ENCODE results near the gene TTC19.

Gene TTC19

DNA sequence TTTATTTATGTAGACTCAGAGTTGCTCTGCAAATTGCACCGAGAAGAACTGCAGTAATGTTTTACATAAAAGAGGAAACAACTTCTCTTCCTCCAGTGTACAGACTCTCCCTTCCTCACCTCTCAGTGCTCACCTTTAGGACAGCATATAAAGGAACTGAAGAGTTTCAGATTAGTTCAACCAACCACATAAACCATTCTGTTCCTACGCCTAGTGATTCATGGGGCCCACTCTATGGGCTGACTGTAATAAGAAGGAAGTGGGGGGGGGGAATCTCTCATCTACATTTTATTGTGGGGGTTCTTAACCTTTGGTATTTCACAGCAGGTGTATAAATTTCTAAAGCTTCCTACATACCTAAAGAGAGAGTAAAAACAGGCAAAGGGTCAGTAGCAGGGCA lies 18.4 kb upstream of the TTC19 start:
- Histone ChIP-seq H3K27ac (replicated peaks) (no peak overlapping the region), H3K27me3 (ENCODE audit: insufficient read depth, poor library complexity, severe bottlenecking) (no peaks in the 10 kb centered on the region), H3K4me3 (replicated peaks; ENCODE audit: insufficient read depth, low read length) (no peak overlapping the region)
- TF ChIP-seq, protein P1, sequence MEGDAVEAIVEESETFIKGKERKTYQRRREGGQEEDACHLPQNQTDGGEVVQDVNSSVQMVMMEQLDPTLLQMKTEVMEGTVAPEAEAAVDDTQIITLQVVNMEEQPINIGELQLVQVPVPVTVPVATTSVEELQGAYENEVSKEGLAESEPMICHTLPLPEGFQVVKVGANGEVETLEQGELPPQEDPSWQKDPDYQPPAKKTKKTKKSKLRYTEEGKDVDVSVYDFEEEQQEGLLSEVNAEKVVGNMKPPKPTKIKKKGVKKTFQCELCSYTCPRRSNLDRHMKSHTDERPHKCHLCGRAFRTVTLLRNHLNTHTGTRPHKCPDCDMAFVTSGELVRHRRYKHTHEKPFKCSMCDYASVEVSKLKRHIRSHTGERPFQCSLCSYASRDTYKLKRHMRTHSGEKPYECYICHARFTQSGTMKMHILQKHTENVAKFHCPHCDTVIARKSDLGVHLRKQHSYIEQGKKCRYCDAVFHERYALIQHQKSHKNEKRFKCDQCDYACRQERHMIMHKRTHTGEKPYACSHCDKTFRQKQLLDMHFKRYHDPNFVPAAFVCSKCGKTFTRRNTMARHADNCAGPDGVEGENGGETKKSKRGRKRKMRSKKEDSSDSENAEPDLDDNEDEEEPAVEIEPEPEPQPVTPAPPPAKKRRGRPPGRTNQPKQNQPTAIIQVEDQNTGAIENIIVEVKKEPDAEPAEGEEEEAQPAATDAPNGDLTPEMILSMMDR (IDR thresholded peaks at IDR 0.05; ENCODE audit: insufficient read depth, low read length): no peak
- TF ChIP-seq SPI1 (IDR thresholded peaks at IDR 0.05; ENCODE audit: borderline replicate concordance, low read depth): no peak; the same call in 1 of the 2 replicates
- no peak for TF ChIP-seq GABPA (IDR thresholded peaks at IDR 0.05; ENCODE audit: low read depth)
- no peak for TF ChIP-seq POLR2AphosphoS5 (IDR thresholded peaks at IDR 0.05; ENCODE audit: low read depth)
- TF ChIP-seq, protein P2, sequence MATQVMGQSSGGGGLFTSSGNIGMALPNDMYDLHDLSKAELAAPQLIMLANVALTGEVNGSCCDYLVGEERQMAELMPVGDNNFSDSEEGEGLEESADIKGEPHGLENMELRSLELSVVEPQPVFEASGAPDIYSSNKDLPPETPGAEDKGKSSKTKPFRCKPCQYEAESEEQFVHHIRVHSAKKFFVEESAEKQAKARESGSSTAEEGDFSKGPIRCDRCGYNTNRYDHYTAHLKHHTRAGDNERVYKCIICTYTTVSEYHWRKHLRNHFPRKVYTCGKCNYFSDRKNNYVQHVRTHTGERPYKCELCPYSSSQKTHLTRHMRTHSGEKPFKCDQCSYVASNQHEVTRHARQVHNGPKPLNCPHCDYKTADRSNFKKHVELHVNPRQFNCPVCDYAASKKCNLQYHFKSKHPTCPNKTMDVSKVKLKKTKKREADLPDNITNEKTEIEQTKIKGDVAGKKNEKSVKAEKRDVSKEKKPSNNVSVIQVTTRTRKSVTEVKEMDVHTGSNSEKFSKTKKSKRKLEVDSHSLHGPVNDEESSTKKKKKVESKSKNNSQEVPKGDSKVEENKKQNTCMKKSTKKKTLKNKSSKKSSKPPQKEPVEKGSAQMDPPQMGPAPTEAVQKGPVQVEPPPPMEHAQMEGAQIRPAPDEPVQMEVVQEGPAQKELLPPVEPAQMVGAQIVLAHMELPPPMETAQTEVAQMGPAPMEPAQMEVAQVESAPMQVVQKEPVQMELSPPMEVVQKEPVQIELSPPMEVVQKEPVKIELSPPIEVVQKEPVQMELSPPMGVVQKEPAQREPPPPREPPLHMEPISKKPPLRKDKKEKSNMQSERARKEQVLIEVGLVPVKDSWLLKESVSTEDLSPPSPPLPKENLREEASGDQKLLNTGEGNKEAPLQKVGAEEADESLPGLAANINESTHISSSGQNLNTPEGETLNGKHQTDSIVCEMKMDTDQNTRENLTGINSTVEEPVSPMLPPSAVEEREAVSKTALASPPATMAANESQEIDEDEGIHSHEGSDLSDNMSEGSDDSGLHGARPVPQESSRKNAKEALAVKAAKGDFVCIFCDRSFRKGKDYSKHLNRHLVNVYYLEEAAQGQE (IDR thresholded peaks at IDR 0.05; ENCODE audit: insufficient replicate concordance, low read depth): no peak
- DNase-seq (ENCODE audit: low read depth in 1 of 2, low spot score in 1 of 2): no peak

DNA sequence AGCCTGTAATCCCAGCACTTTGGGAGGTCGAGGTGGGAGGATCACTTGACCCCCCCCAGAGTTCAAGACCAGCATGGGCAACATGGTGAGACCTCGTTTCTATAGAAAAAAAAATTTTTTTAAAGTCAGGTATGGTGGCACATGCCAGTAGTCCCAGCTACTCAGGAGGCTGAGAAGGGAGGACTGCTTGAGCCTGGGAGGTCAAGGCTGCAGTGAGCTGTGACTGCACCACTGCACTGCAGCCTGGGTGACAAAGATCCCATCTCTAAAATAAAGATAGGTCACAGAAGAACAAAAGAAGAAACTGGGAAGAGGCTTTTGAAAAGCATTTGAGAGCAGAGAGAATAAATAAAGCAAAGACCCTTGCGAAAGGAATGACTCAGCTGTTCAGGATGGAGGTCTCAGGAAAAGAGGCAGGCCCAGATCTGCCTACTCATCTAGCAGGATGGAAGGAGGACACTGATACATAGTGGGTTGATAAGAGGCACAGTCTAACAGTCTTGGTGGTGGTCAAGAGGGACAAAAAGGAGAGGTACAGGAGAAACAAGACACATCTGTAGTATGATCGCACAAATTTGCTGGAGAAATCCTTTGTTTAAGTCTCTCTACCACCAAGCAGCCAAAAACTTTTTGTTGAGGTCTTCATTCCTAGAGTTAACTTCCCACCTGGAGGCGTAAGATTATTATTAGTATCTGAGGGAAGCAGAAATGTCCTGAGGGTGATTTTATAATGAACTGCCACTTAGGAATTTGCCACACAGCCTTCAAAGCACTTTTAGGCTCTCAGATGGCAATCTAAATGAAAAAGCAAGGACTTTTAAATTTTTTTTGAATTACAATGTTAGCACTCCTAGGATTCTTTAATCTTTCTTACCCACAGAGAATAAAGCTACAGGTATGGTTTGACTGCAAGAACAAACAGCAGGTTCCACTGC lies 17.7 kb upstream of the TTC19 start:
- TF ChIP-seq GABPA (IDR thresholded peaks at IDR 0.05; ENCODE audit: low read depth) (no peak), SPI1 (IDR thresholded peaks at IDR 0.05; ENCODE audit: borderline replicate concordance, low read depth) (no peak), POLR2AphosphoS5 (IDR thresholded peaks at IDR 0.05; ENCODE audit: low read depth) (no peak)
- TF ChIP-seq, protein P2 (IDR thresholded peaks at IDR 0.05; ENCODE audit: insufficient replicate concordance, low read depth): no peak
- TF ChIP-seq, protein P1 (IDR thresholded peaks at IDR 0.05; ENCODE audit: insufficient read depth, low read length): no peak
- DNase-seq (ENCODE audit: low read depth in 1 of 2, low spot score in 1 of 2): no peak
- no peak overlapping the region for H3K4me3 ChIP-seq (replicated peaks; ENCODE audit: insufficient read depth, low read length)
- no peak overlapping the region for H3K27ac ChIP-seq (replicated peaks)
- no peaks in the 10 kb centered on the region for H3K27me3 ChIP-seq (ENCODE audit: insufficient read depth, poor library complexity, severe bottlenecking)

DNA sequence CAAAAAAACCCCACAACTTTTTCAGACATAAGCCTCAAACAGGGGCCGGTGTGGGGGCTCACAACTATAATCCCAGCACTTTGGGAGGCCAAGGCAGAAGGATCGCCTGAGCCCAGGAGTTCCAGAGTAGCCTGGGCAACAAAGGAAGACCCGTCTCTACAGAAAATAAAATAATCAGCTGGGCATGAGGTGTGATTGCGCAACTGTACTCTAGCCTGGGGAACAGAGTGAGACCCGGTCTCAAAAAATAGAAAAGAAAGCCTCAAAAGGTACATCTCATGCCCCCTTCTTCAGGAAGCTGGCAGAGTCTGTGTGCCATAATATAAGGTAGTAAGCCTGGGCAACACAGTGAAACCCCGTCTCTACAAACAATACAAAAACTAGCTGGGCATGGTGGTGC lies 3.3 kb upstream of the TTC19 start:
- no peak for DNase-seq (ENCODE audit: low read depth in 1 of 2, low spot score in 1 of 2)
- TF ChIP-seq, protein P2 (IDR thresholded peaks at IDR 0.05; ENCODE audit: insufficient replicate concordance, low read depth): no peak
- TF ChIP-seq GABPA (IDR thresholded peaks at IDR 0.05; ENCODE audit: low read depth) (no peak), POLR2AphosphoS5 (IDR thresholded peaks at IDR 0.05; ENCODE audit: low read depth) (no peak), SPI1 (IDR thresholded peaks at IDR 0.05; ENCODE audit: borderline replicate concordance, low read depth) (no peak)
- TF ChIP-seq, protein P1 (IDR thresholded peaks at IDR 0.05; ENCODE audit: insufficient read depth, low read length): no peak
- no peak overlapping the region for H3K27ac ChIP-seq (replicated peaks)
- H3K4me3 ChIP-seq (replicated peaks; ENCODE audit: insufficient read depth, low read length): no peak overlapping the region
- no peaks in the 10 kb centered on the region for H3K27me3 ChIP-seq (ENCODE audit: insufficient read depth, poor library complexity, severe bottlenecking)
